SW480 (cell line): Measurements from ENCODE around the gene LRRC47.

Experiments
- DNase-seq: peaks from one replicate; pipeline ENCODE4 v3.0.0-alpha.2; 2016; ENCODE audit warnings: low spot score

The LRRC47 gene

GRCh38 chr1:3785456-3786157, 10.7 kb downstream of the LRRC47 start:
- no peak for DNase-seq

- DNase-seq = no peak
These were observed 11.3 kb downstream of the LRRC47 start for GRCh38 chr1:3785045-3785444.

- no peak for DNase-seq
These were observed 12.4 kb downstream of the LRRC47 start for GRCh38 chr1:3783651-3784474.

GRCh38 chr1:3780901-3781300, 15.4 kb downstream of the LRRC47 start:
- no peak for DNase-seq

GRCh38 chr1:3779912-3780416, 16.3 kb downstream of the LRRC47 start:
- DNase-seq = no peak

GRCh38 chr1:3779265-3779911, 16.9 kb downstream of the LRRC47 start:
- no peak for DNase-seq

GRCh38 chr1:3778590-3779264, 17.6 kb downstream of the LRRC47 start:
- no peak for DNase-seq

- DNase-seq = no peak
These were observed 18.4 kb downstream of the LRRC47 start for GRCh38 chr1:3777647-3778589.

- no peak for DNase-seq
These were observed 19.2 kb downstream of the LRRC47 start for GRCh38 chr1:3777078-3777547.

GRCh38 chr1:3776231-3776961, 19.9 kb downstream of the LRRC47 start:
- DNase-seq = no peak

- peak; percentile 89 for DNase-seq
These were observed 20.6 kb downstream of the LRRC47 start for GRCh38 chr1:3775490-3776230.

- peak; percentile 33 for DNase-seq
These were observed 21.3 kb downstream of the LRRC47 start for GRCh38 chr1:3774946-3775489.

GRCh38 chr1:3774276-3774945, 21.9 kb downstream of the LRRC47 start:
- no peak for DNase-seq

GRCh38 chr1:3773572-3774275, 22.6 kb downstream of the LRRC47 start:
- DNase-seq = no peak

- DNase-seq = no peak
These were observed 23.4 kb downstream of the LRRC47 start, which contains the start of gene SMIM1 for GRCh38 chr1:3772715-3773571. Gene SMIM1 (plus strand): TSS chr1:3772749. CDS start chr1:3775374, 2,625 bp downstream.

GRCh38 chr1:3772027-3772714, 24.1 kb downstream of the LRRC47 start:
- peak; percentile 78 for DNase-seq
